KMS-11 (cell line): ENCODE data around the gene MBNL1.

Experiments used
- H2AFZ ChIP-seq: fragments of 200-600 bp; sonication (generic); 2 replicates; pipeline ENCODE4 v1.6.1; 2016; ENCODE audit warnings: antibody characterized with exemption, mixed run types, low read depth
- H3K27ac ChIP-seq: fragments of 200-600 bp; sonication (generic); 2 replicates; pipeline ENCODE4 v1.6.1; 2016; ENCODE audit warnings: mild to moderate bottlenecking, mixed run types
- H3K27me3 ChIP-seq: fragments of 200-600 bp; sonication (generic); 2 replicates; pipeline ENCODE4 v1.6.1; 2017; ENCODE audit warnings: mild to moderate bottlenecking, low read depth, mixed run types, moderate library complexity; ENCODE audit not compliant: insufficient read depth
- H3K36me3 ChIP-seq: fragments of 200-600 bp; sonication (generic); 2 replicates; pipeline ENCODE4 v1.6.1; 2017; ENCODE audit warnings: mild to moderate bottlenecking, mixed run types; ENCODE audit not compliant: insufficient read depth
- H3K4me1 ChIP-seq: fragments of 200-600 bp; sonication (generic); 2 replicates; pipeline ENCODE4 v1.6.1; 2016; ENCODE audit warnings: mild to moderate bottlenecking, low read depth, mixed run types; ENCODE audit not compliant: poor library complexity, severe bottlenecking
- H3K4me2 ChIP-seq: fragments of 200-600 bp; sonication (generic); 2 replicates; pipeline ENCODE4 v1.7.0; 2016; ENCODE audit warnings: mild to moderate bottlenecking, mixed run types
- H3K4me3 ChIP-seq: fragments of 200-600 bp; sonication (generic); IDR thresholded peaks from 2 replicates; pipeline ENCODE4 v1.6.1; 2017; ENCODE audit warnings: low read depth, low read length, mixed read lengths; ENCODE audit not compliant: insufficient read depth
- H3K79me2 ChIP-seq: fragments of 200-600 bp; sonication (generic); 2 replicates; pipeline ENCODE4 v1.6.1; 2016; ENCODE audit warnings: low read depth, mixed run types; ENCODE audit not compliant: insufficient read depth
- H3K9ac ChIP-seq: fragments of 200-600 bp; sonication (generic); 2 replicates; pipeline ENCODE4 v1.6.1; 2016; ENCODE audit warnings: mild to moderate bottlenecking, mixed run types
- H4K20me1 ChIP-seq: fragments of 200-600 bp; sonication (generic); 2 replicates; pipeline ENCODE4 v1.6.1; 2016; ENCODE audit warnings: mild to moderate bottlenecking, mixed run types; ENCODE audit not compliant: insufficient read depth
- CTCF ChIP-seq: fragments of 200-600 bp; sonication (generic); conservative IDR thresholded peaks from 2 replicates; pipeline ENCODE4 v1.6.1; 2017; ENCODE audit warnings: low read depth, mild to moderate bottlenecking, antibody characterized with exemption, low read length, moderate library complexity, mixed read lengths

The MBNL1 gene

GRCh38 chr3:152280539-152280938 is 11.8 kb downstream of the MBNL1 start:
- Histone ChIP-seq H2AFZ (no peak overlapping the region), H3K9ac (peak overlapping the region; percentile 99), H4K20me1 (peaks cover 53% of the 10 kb centered on the region), H3K36me3 (no peaks in the 10 kb centered on the region), H3K4me3 (no peak overlapping the region), H3K4me2 (peak overlapping the region; percentile 99), H3K79me2 (peaks cover 100% of the 10 kb centered on the region), H3K4me1 (peaks cover 98% of the 10 kb centered on the region), H3K27me3 (no peaks in the 10 kb centered on the region), H3K27ac (peak overlapping the region; percentile 99)
- no peak for TF ChIP-seq CTCF

- no peak for TF ChIP-seq CTCF
- Histone ChIP-seq H3K36me3 (no peaks in the 10 kb centered on the region), H4K20me1 (peaks cover 53% of the 10 kb centered on the region), H3K4me3 (peak overlapping the region; percentile 13), H3K4me2 (peak overlapping the region; percentile 99), H3K79me2 (peaks cover 99% of the 10 kb centered on the region), H3K4me1 (peaks cover 97% of the 10 kb centered on the region), H3K27me3 (no peaks in the 10 kb centered on the region), H2AFZ (no peak overlapping the region), H3K27ac (peak overlapping the region; percentile 99), H3K9ac (peak overlapping the region; percentile 99)
Observed at GRCh38 chr3:152281133-152281713, 12.5 kb downstream of the MBNL1 start.

- peaks cover 51% of the 10 kb centered on the region for H4K20me1 ChIP-seq
- H3K36me3 ChIP-seq = no peaks in the 10 kb centered on the region
- TF ChIP-seq CTCF = no peak
- no peaks in the 10 kb centered on the region for H3K27me3 ChIP-seq
- peak overlapping the region; percentile 99 for H3K27ac ChIP-seq
- H3K4me2 ChIP-seq = peak overlapping the region; percentile 99
- H3K79me2 ChIP-seq = peaks cover 97% of the 10 kb centered on the region
- peak overlapping the region; percentile 36 for H3K4me3 ChIP-seq
- peak overlapping the region; percentile 99 for H3K9ac ChIP-seq
- H3K4me1 ChIP-seq = peaks cover 96% of the 10 kb centered on the region
- no peak overlapping the region for H2AFZ ChIP-seq
Observed at GRCh38 chr3:152282813-152283212, 14.1 kb downstream of the MBNL1 start.

GRCh38 chr3:152283492-152284381 is 15.0 kb downstream of the MBNL1 start:
- no peak overlapping the region for H3K4me3 ChIP-seq
- H3K4me2 ChIP-seq = peak overlapping the region; percentile 99
- peaks cover 96% of the 10 kb centered on the region for H3K4me1 ChIP-seq
- H4K20me1 ChIP-seq = peaks cover 60% of the 10 kb centered on the region
- peak overlapping the region; percentile 99 for H3K27ac ChIP-seq
- TF ChIP-seq CTCF = no peak
- peaks cover 97% of the 10 kb centered on the region for H3K79me2 ChIP-seq
- no peaks in the 10 kb centered on the region for H3K27me3 ChIP-seq
- H3K36me3 ChIP-seq = peaks cover 3% of the 10 kb centered on the region; the same call in 1 of the 2 replicates
- no peak overlapping the region for H2AFZ ChIP-seq
- H3K9ac ChIP-seq = peak overlapping the region; percentile 99; the same call in 1 of the 2 replicates
